Smooth muscle cell of the pulmonary artery (primary cell): ENCODE measurements around the gene CYP2W1. TPM values are rescaled to one million over a fixed set of nuclear protein-coding genes. Genes with fewer than 3 reads are reported as not detected.

Source experiments
- total RNA-seq: library from RNA; depleted of rRNA; stranded (reverse); fragments of >200 nt; gene quantifications from 2 replicates; pipeline ENCODE4 v1.2.3, GENCODE V29; 2014

Gene CYP2W1, protein sequence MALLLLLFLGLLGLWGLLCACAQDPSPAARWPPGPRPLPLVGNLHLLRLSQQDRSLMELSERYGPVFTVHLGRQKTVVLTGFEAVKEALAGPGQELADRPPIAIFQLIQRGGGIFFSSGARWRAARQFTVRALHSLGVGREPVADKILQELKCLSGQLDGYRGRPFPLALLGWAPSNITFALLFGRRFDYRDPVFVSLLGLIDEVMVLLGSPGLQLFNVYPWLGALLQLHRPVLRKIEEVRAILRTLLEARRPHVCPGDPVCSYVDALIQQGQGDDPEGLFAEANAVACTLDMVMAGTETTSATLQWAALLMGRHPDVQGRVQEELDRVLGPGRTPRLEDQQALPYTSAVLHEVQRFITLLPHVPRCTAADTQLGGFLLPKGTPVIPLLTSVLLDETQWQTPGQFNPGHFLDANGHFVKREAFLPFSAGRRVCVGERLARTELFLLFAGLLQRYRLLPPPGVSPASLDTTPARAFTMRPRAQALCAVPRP
- total RNA-seq = not detected in 2 replicates

DNA sequence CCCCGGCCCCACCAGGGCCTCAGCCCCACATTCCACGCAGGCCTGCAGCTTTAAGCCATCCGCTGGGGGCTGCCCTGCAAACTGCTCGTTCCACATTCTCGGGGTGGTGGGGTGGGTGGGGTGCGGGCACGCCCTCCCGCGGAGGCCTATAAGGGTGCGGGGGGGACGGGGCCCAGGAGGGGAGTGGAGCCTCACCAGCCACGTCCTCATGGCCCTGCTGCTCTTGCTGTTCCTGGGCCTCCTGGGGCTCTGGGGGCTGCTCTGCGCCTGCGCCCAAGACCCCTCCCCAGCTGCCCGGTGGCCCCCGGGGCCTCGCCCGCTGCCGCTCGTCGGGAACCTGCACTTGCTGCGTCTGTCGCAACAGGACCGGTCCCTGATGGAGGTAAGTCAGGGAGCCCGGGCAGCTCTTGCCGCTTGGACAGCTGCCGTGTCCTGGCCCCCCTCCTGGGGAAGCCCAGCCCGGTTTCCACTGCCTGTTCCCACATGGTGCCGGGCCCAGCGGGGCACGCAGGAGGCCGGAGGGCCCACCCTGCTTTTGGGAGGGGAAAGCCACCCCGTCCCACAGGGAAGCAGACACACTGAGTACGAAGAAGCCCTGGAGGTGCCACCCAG, at the start of gene CYP2W1:
CYP2W1 (plus strand) TSS at position 178 of the 612 bp plus-strand sequence; CDS start at position 209, 31 bp downstream.

DNA sequence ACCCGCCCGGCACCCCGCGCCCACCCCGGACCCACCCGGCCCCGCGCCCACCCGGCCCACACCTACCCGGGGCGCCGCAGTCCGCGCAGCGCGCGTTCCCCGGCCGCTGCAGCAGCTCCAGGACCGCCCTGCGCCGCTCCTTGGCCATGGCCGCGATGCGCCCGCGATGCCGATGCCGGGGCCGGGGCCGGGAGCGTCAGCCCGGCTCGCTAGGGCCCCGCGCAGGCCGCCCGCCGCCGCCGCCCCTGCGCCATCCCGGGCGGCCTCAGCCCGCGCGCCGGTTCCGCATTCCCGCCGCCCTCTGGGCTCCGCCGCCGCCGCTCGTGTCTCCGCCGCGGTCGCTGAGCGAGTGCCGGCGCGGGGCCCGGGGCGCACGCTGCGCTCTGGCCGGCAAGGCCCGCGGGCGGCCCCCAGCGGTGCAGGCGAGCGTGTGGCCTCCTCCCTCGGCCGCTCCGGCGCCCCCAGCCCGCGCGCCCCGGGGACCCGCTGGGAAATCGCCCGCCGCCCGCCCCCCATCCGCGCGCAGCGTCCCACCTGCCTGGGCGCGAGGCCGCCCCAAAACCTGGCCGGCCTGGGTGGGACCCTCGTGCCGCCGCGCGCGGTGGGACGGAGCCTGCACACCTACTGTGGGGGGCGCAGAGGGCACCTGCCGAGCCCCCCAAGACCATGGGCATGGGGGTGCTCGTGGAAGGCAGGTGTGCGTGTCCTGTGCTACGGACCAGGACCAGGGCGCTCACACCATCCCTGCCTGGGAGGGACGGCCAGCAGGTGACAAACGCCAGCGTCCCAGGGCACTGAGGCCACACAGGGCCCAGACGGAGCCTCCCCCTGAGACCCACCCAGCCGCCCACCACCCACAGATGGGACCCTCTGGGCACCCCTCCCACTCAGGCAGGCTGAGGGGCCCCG, 28.4 kb upstream of the CYP2W1 start, which contains the start of gene ADAP1:
ADAP1 (minus strand) TSS at position 351 of the 909 bp plus-strand sequence; CDS start at position 148, 203 bp downstream.

DNA sequence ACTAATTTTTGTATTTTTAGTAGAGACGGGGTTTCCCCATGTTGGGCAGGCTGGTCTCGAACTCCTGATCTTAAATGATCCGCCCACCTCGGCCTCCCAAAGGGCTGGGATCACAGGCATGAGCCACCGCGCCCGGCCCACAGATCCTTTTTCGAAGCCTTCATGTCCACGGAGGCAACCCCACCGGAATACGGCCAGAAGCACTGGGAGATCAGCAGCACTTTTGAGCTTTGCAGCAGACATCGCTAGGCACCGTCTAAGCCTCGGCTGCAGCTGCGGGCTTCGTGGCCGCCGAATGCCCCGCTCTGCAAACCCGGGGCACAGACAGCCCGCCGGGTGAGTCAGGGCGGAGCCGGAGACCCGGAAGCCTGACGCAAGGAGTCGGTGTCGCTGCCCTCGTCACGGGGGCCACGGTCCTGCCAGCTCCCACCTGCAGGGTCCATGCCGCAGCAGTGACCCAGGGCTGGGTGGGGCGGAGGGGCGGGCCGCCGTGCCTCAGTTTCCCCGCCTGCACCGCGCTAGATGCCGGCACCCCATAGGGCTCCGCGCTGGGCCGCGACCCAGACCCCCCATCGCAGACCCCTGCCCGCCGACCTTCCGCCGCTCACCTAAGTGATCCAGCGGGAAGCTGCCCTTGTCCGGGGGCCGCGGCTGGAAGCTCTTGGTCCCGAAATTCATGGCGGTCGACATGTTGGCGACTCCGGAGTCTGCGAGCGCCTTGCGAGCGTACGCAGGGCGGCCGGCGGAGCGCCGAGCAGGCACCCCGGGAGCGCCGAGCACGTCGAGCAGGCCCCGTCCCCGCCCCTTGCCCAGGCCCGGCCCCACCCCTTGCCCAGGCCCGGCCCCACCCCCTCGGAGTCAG, 7.9 kb upstream of the CYP2W1 start, which contains the start of gene COX19:
COX19 (minus strand) TSS at position 730 of the 862 bp plus-strand sequence; CDS start at position 690, 40 bp downstream.

Other genes starting within 250 kb of the CYP2W1 start
- 291 and 366 TPM in 2 replicates for gene SUN1, start 150.7 kb upstream of the CYP2W1 start, total RNA-seq
- gene GET4, start 106.6 kb upstream of the CYP2W1 start, total RNA-seq = 19.4 and 30.4 TPM in 2 replicates
- gene ADAP1, start 28.5 kb upstream of the CYP2W1 start, total RNA-seq = 4.4 and 4.8 TPM in 2 replicates
- 9.8 and 10.1 TPM in 2 replicates for gene COX19, start 7.6 kb upstream of the CYP2W1 start, total RNA-seq
- gene GPR146, start 61.4 kb downstream of the CYP2W1 start, total RNA-seq = 16.4 and 16.7 TPM in 2 replicates
- 3.2 and 5.3 TPM in 2 replicates for gene GPER1, start 104.9 kb downstream of the CYP2W1 start, total RNA-seq
- 12.2 and 13.6 TPM in 2 replicates for gene ZFAND2A, start 177.0 kb downstream of the CYP2W1 start, total RNA-seq
- not detected in 2 replicates for gene UNCX, start 249.7 kb downstream of the CYP2W1 start, total RNA-seq